Measurements from ENCODE around the gene OR11H7.
"Not testable (repeated sequence)": the region's sequence is repeated elsewhere in the genome, so short reads cannot be mapped to it uniquely, and the experiment has no call there.

The OR11H7 gene

DNA sequence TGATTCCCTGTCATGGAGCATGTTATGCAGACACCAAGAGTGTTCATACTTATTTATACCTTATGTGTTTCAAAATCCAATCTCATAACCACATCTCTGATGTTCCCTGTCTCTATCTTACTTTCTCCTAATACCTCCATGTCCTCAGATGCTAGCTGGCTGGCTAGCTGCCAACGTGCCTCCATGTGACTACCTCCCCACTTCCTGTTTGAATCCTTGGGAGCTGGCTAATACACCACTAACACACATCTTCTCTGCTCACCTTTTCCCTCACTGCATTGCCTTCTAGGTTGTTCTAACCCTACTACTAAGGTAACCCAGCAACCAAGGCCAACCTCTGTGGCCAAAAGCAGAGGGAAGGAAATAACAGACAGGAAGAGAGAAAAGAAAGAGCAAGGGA, 49.6 kb downstream of the OR11H7 start:
- peak; percentile 26 for DNase-seq (ENCODE audit: low spot score)

DNA sequence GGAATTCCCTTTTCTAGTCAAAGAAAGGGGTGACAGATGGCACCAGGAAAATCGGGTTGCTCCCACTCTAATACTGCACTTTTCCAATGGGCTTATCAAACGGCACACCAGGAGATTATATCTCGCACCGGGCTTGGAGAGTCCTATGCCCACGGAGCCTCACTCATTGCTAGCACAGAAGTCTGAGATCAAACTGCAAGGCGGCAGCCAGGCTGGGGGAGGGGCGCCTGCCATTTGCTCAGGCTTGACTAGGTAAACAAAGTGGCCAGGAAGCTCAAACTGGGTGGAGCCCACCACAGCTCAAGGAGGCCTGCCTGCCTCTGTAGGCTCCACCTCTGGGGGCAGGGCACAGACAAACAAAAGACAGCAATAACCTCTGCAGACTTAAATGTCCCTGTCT, 51.5 kb downstream of the OR11H7 start:
- DNase-seq (ENCODE audit: low spot score) = not testable (repeated sequence)
